ENCODE data around the gene C1QTNF9B. TPM values are rescaled to one million over a fixed set of nuclear protein-coding genes. Genes with fewer than 3 reads are reported as not detected.

C1QTNF9B gene
- total RNA-seq, 1 donor from 2014 or later = not detected

- peak; percentile 23 for DNase-seq (ENCODE audit: low spot score)
- Histone ChIP-seq H3K27ac (no peak overlapping the region), H3K4me1 (no peaks in the 10 kb centered on the region), H3F3A (ENCODE audit: low read depth) (no peaks in the 10 kb centered on the region), H3K9me3 (ENCODE audit: low read depth) (no peaks in the 10 kb centered on the region), H3K9ac (no peak overlapping the region), H3K79me2 (ENCODE audit: low read depth) (no peaks in the 10 kb centered on the region), H2AFZ (replicated peaks) (peak overlapping the region; percentile 83), H3K27me3 (peaks cover 22% of the 10 kb centered on the region), H4K20me1 (ENCODE audit: low read depth) (no peaks in the 10 kb centered on the region), H3K4me2 (peak overlapping the region; percentile 74), H3K4me3 (peak overlapping the region; percentile 43), H3K36me3 (no peaks in the 10 kb centered on the region)
- TF ChIP-seq CTCF (IDR thresholded peaks at IDR 0.05) (no peak), EZH2 (IDR thresholded peaks at IDR 0.05) (no peak), EZH2phosphoT487 (IDR thresholded peaks at IDR 0.05) (no peak)
- H3K36me3 Mint-ChIP-seq = no peaks in the 10 kb centered on the region
- H3K4me1 Mint-ChIP-seq = peaks cover 2% of the 10 kb centered on the region
- peaks cover 11% of the 10 kb centered on the region for H3K27me3 Mint-ChIP-seq (ENCODE audit: insufficient read depth, low read depth)
- H3K27ac Mint-ChIP-seq = no peak overlapping the region
- H3K4me3 Mint-ChIP-seq = no peak overlapping the region
- H3K9me3 Mint-ChIP-seq = peaks cover 3% of the 10 kb centered on the region
Measured at GRCh38 chr13:23903906-23904280, 6.6 kb upstream of the C1QTNF9B start.

- Histone ChIP-seq H3K4me3 (peak overlapping the region; percentile 43), H3K27me3 (peaks cover 22% of the 10 kb centered on the region), H3F3A (ENCODE audit: low read depth) (no peaks in the 10 kb centered on the region), H4K20me1 (ENCODE audit: low read depth) (no peaks in the 10 kb centered on the region), H3K4me1 (no peaks in the 10 kb centered on the region), H3K9me3 (ENCODE audit: low read depth) (no peaks in the 10 kb centered on the region), H3K27ac (no peak overlapping the region), H2AFZ (replicated peaks) (peak overlapping the region; percentile 83), H3K79me2 (ENCODE audit: low read depth) (no peaks in the 10 kb centered on the region), H3K36me3 (no peaks in the 10 kb centered on the region), H3K4me2 (peak overlapping the region; percentile 74), H3K9ac (no peak overlapping the region)
- no peak overlapping the region for H3K27ac Mint-ChIP-seq
- peaks cover 3% of the 10 kb centered on the region for H3K9me3 Mint-ChIP-seq
- DNase-seq (ENCODE audit: low spot score) = peak; percentile 52
- peaks cover 11% of the 10 kb centered on the region for H3K27me3 Mint-ChIP-seq (ENCODE audit: insufficient read depth, low read depth)
- no peak for TF ChIP-seq CTCF (IDR thresholded peaks at IDR 0.05)
- no peak for TF ChIP-seq EZH2 (IDR thresholded peaks at IDR 0.05)
- no peak for TF ChIP-seq EZH2phosphoT487 (IDR thresholded peaks at IDR 0.05)
- H3K36me3 Mint-ChIP-seq = no peaks in the 10 kb centered on the region
- H3K4me1 Mint-ChIP-seq = peaks cover 2% of the 10 kb centered on the region
- H3K4me3 Mint-ChIP-seq = no peak overlapping the region
Measured at GRCh38 chr13:23902975-23903905, 5.9 kb upstream of the C1QTNF9B start.

GRCh38 chr13:23901365-23901764, 4.1 kb upstream of the C1QTNF9B start:
- Mint-ChIP-seq H3K27me3 (ENCODE audit: insufficient read depth, low read depth) (peaks cover 12% of the 10 kb centered on the region), H3K4me3 (no peak overlapping the region), H3K9me3 (no peaks in the 10 kb centered on the region), H3K36me3 (no peaks in the 10 kb centered on the region), H3K4me1 (peaks cover 2% of the 10 kb centered on the region), H3K27ac (no peak overlapping the region)
- Histone ChIP-seq H3K4me1 (no peaks in the 10 kb centered on the region), H3K36me3 (no peaks in the 10 kb centered on the region), H4K20me1 (ENCODE audit: low read depth) (no peaks in the 10 kb centered on the region), H3K79me2 (ENCODE audit: low read depth) (no peaks in the 10 kb centered on the region), H3K27ac (no peak overlapping the region), H3K4me3 (no peak overlapping the region), H3F3A (ENCODE audit: low read depth) (no peaks in the 10 kb centered on the region), H2AFZ (replicated peaks) (no peak overlapping the region), H3K9ac (no peak overlapping the region), H3K27me3 (peaks cover 22% of the 10 kb centered on the region), H3K4me2 (no peak overlapping the region), H3K9me3 (ENCODE audit: low read depth) (no peaks in the 10 kb centered on the region)
- DNase-seq (ENCODE audit: low spot score) = no peak
- TF ChIP-seq EZH2 (IDR thresholded peaks at IDR 0.05) (no peak), EZH2phosphoT487 (IDR thresholded peaks at IDR 0.05) (no peak), CTCF (IDR thresholded peaks at IDR 0.05) (no peak)
